NB4 (cell line): ENCODE data around the gene EAF1.

Experiments used
- POLR2A ChIP-seq: IDR thresholded peaks from 2 replicates; pipeline ENCODE4 v1.6.1; 2011; ENCODE audit warnings: mild to moderate bottlenecking; ENCODE audit not compliant: insufficient read length; ENCODE audit errors: extremely low read depth
- TF ChIP-seq, protein P1 (sequence below): IDR thresholded peaks from one replicate; pipeline ENCODE4 v1.5.1; 2012; ENCODE audit warnings: low read depth, low read length
- TF ChIP-seq, protein P2 (sequence below): IDR thresholded peaks from 2 replicates; pipeline ENCODE4 v1.6.1; 2011; ENCODE audit warnings: low read depth, low read length

DNA sequence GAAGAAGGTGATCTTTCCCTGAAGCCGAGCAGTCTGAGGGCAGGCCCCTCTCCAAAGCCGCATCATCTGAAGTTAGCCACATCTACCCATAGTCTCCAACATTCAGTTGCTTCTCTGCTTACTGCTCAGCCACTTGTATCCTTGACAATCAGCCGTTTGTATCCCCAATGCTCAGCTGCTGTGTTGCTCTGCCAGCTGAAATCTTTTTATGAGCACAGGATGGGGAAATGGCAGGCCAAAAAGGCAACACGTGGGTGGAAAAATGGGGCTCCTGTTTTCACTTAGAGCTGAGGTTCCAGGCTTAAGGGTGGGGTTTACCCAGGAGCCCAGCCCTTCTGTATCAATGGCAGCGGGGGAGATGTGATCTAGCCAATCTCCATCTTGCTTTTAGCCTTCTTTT, 36.4 kb upstream of the EAF1 start:
- TF ChIP-seq, protein P1, sequence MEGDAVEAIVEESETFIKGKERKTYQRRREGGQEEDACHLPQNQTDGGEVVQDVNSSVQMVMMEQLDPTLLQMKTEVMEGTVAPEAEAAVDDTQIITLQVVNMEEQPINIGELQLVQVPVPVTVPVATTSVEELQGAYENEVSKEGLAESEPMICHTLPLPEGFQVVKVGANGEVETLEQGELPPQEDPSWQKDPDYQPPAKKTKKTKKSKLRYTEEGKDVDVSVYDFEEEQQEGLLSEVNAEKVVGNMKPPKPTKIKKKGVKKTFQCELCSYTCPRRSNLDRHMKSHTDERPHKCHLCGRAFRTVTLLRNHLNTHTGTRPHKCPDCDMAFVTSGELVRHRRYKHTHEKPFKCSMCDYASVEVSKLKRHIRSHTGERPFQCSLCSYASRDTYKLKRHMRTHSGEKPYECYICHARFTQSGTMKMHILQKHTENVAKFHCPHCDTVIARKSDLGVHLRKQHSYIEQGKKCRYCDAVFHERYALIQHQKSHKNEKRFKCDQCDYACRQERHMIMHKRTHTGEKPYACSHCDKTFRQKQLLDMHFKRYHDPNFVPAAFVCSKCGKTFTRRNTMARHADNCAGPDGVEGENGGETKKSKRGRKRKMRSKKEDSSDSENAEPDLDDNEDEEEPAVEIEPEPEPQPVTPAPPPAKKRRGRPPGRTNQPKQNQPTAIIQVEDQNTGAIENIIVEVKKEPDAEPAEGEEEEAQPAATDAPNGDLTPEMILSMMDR = no peak
- TF ChIP-seq POLR2A = no peak
- TF ChIP-seq, protein P2, sequence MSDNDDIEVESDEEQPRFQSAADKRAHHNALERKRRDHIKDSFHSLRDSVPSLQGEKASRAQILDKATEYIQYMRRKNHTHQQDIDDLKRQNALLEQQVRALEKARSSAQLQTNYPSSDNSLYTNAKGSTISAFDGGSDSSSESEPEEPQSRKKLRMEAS = no peak
